Ecto neural progenitor cell (in vitro differentiated cells): ENCODE results near the gene AGPAT3.

Experiments
- DNase-seq: peaks from one replicate; pipeline ENCODE4 v3.0.0-alpha.2; 2018; ENCODE audit warnings: low spot score

Gene AGPAT3

GRCh38 chr21:43924421-43925095 is 59.5 kb downstream of the AGPAT3 start:
- no peak for DNase-seq

DNA sequence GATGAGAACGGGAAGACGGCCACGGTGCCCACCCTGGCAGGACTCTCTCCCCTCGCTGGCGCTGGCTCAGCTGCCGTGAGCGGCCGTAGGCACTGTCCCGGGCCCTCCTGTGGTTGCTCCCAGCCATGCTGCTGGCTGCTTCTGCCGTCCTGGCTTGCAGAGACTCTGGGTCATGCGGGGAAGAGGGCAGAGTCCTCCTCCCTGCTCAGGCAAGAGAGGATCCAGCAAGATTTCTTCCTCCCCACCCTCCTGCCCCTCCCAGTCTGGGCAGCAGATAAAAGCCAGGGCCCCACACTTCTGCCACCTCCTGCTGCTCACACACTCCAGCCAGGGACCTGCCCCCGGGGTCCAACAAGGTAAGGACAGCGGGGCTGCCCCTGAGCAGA is 60.1 kb downstream of the AGPAT3 start:
- DNase-seq = no peak

DNA sequence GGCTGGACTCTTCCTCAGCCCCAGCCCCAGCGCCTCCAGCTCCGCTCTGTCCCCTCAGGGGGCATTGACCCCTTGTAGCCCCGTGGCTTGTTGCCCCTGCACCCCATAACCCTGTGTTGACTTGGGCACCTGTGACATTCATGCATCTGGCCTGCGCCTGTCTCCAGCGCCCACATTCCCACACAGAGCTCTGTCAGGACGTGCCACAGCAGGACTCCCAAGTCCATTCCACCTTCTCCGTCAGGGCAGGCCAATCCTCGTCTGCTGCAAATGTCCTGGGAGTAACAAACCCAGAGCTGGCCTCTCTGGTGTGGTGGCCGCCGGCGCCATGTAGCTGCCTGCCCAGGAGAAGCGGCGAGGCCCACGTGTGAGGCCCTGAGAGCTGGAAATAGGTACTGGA is 60.6 kb downstream of the AGPAT3 start:
- no peak for DNase-seq

- DNase-seq = no peak
Observed at GRCh38 chr21:43926196-43926595, 61.2 kb downstream of the AGPAT3 start.

- DNase-seq = no peak
Observed at GRCh38 chr21:43927591-43928221, 62.7 kb downstream of the AGPAT3 start.

DNA sequence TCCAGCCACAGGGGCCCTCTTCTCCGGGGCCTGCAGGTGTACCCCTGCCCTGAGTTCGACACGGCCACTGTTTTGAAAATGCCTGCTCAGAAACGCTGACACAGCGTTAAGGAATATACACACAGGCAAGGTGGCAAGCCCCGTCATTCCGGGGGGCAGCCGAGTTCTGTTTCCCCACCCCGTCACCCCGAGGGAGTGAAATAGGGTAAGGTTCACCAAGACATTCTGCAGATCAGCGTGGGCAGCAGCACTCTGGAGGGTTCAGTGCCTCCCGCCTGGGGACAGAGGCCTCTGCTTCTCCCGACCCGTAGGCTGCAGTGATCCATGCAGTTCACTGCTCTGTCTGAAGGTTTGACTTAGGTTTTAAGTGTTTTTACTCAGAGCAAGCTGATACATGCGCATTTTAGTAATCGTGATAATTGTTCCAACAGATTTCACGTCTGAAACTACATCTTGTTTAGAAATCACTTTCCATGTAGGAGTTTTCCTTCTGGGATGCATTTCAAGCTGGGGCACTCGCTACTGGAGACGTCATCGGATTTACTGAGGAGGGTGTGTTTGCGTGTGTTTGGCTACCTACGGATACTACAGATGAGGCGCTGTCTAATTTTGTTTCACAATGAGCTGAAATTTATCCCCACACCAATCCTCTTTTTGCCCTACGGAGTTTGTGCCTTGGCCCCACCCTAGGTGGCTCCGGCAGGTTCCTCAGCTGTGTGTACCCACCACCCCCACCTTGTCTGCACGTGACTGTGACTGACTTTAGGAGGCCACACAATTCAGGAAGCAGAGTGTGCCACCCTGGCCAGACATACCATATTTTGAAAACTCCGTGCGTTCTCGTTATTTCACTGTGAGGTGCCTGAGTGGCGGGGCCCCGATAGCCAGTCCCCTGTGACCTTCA is 63.5 kb downstream of the AGPAT3 start:
- no peak for DNase-seq

DNA sequence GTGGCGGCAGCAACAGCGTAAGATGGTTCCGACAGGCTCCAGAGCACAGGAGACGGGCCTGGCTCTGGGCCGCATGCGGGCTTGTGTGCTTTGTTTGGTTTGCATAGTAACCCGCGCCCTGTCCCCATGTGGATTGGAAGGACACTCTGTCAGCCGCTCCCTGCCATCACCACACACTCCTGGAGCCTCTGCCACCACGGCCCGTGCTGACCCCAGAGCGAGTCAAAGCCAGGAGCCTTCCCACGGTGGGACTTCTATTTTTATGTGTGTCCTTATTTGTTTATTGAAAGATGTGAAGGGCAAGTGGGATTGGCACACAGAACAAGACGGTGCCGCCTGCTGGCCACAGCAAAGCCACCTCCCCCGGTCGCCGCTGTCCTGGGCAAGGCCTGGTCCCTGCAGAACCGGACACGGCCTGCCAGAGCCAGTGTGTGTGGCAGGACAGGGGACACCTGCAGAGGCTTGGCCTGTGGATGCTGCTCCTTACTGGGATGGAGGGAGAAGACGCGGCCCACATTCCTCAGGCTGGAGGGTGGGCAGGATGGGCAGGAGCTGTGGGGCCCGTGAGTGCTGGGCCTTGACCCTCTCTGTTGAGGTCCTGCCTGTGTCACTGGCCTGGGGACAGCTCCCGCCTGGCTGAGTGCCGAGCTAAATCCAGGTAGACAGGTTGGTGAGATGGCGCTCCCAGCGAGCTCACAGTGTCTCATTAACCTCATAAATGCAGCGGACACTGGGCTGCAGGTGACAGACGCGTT is 64.4 kb downstream of the AGPAT3 start:
- DNase-seq = no peak

DNA sequence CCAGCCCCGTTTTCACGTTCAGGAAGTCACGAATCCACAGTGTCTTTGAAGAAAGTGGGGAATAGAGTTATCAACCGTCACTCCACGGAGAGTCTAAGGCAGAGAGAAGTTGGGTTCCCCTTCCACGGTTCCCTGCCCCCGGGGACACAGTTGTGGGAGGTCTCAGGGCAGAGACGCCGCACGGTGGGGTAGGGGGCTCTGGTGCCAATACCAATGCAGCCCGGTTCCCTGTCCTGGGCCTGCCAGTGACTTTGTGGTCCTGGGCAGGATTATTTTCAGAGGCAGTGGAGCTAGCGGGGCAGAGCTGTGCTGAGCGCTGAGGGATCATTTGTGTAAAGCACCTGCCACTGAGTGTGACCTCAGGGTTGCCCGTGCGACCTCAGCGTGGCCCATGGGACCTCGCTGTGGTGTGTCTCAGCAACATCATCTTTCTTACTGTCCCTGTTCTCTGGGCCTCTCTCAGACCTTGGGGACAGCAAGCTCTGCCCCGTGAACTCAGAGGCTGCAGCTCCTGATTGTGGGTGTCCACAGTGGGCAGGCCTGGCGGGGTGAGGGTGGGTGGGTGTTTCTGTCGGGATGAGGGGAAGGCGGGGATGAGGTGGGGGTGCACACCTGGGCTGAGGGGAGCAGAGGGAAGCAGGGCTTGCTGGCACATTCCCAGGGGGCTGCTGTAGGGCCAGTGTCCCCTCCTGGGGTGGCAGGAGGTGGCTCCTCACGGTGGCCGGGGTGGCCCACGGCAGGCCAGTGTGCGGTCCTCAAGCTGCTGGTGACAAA is 65.2 kb downstream of the AGPAT3 start:
- no peak for DNase-seq

DNA sequence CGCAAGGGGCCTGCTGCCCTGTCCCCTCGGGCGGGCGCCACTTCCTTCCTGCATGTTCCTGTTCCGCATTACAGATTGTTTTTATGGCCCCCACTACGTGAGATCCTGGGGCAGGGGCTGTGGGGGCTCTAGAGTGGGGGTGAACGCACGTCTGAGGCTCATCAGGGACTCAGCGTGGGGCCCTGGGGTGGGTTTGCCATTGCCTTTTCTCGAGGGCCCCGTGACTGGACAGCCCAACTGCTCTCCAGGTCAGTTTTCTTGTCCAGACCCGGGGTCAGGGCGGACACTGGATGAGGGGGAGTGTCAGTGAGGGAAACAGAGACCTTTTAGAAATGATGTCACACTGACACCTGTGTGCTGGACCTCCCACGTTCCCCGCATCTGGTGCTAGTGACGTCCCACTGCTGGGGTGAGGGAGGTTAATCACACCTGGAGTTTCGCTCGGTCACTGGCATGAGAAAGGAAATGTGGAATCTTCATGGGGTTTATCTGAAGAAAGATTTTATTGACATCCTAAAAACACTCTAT is 65.9 kb downstream of the AGPAT3 start:
- no peak for DNase-seq

GRCh38 chr21:43931489-43931888 is 66.5 kb downstream of the AGPAT3 start:
- DNase-seq = no peak

- DNase-seq = no peak
Observed at GRCh38 chr21:43932005-43932404, 67.0 kb downstream of the AGPAT3 start.

DNA sequence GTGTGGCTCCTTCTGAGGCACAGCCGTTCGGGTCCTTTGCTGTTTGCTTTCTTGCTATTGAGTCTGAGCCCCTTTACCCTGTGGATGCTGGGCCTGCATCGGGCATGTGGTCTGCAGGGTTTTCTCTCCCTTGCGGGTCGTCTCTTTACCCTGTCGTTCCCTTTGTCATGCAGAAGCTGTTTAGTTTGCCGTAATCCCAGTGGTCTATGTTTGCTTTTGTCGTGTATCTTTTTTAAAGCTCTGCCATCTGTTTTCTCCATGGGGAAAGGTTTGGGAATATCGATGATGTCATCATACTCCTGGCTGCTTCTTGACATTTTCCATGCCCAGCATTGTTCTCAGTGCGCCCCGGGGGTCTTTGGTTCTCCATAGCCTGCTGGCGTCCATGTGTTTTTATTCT is 68.2 kb downstream of the AGPAT3 start:
- no peak for DNase-seq

DNA sequence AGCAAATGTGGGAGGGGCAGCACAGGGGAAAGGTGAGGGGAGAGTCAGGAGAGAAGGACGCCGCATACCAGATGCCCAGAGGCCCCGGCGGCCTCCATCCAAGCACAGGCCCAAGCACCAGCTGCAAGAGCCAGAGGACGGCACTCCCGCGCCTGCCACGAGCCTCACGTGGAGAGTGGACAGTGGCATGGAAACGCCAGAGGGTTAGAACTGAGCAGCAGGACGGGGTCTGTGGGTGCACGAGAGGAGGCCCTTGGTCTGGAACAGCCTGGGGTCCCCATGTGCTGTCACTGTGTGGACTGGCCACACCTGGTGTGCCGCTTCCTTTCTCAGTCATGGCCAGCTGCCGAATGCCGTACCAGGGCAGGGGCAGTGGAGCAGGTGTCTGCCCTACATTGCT is 68.7 kb downstream of the AGPAT3 start:
- no peak for DNase-seq

GRCh38 chr21:43934116-43934515 is 69.1 kb downstream of the AGPAT3 start:
- DNase-seq = no peak

GRCh38 chr21:43934716-43935705 is 70.0 kb downstream of the AGPAT3 start:
- no peak for DNase-seq

GRCh38 chr21:43935711-43936110 is 70.7 kb downstream of the AGPAT3 start:
- no peak for DNase-seq

DNA sequence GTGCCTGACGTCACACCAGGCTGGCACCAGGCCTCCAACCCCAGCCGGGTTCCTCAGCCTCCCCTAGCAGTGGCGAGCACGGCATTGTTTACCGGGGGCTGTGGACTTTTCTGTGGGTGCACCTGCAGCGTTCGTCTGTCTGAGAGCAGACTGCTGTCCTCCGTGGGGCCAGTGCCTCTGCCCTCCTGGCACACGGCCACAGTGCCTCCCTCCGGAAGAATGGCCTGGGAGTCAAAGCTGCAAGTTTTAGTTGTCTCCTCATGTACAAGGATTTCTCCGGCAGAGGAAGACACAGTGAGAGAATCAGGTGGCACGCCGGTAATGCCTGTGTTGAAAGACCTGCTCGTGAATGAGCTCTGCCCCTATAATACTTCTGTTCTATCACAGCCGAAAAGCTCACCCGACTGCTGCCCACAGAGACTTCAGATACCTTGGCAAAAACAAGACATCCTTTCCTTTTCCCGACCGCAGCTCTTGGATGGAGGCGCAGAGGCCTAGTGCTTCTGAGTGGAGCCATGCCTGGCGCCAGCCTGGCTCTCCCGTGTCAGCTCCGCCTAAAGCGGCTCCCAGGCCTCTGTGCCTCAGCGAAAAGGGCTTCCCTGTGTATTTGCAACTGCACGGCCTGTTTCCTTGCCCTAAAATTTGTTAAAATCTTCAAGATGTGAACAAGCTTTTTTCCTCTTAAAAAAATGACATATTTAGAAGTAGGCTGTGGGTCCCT is 71.4 kb downstream of the AGPAT3 start:
- DNase-seq = no peak

GRCh38 chr21:43937051-43937832 is 72.2 kb downstream of the AGPAT3 start:
- DNase-seq = no peak
